Lung (tissue), 12 donors: ENCODE results near the gene SYVN1. TPM values are rescaled to one million over a fixed set of nuclear protein-coding genes. Genes with fewer than 3 reads are reported as not detected.

Source experiments
- ATAC-seq: fragments of 200-7000 bp; cut with Tn5 transposase; one replicate; pipeline ENCODE4 v1.9.1; 2020; ENCODE audit warnings: moderate number of reproducible peaks; ENCODE audit not compliant: insufficient read depth, low FRiP score
- DNase-seq, 3 donors: peaks; one replicate each; pipeline ENCODE4 v3.0.0-alpha.2; 2013 to 2017
- H3K27ac ChIP-seq, 2 donors: one replicate each; pipeline ENCODE4 v1.5.1; 2013; ENCODE audit warnings: mild to moderate bottlenecking in 2 of 2, moderate library complexity in 2 of 2, control low read depth in 1 of 2, inconsistent platforms in 1 of 2, low read depth in 1 of 2, low read length in 1 of 2
- H3K27me3 ChIP-seq, 3 donors: one replicate each; pipeline ENCODE4 v1.5.1; 2013; ENCODE audit warnings: low read length in 2 of 3; ENCODE audit not compliant: control insufficient read depth in 3 of 3, insufficient read depth in 3 of 3
- H3K36me3 ChIP-seq, 4 donors: one replicate each; pipeline ENCODE4 v1.5.1; 2013; ENCODE audit warnings: low read length in 4 of 4, mild to moderate bottlenecking in 1 of 4, moderate library complexity in 1 of 4; ENCODE audit not compliant: control insufficient read depth in 4 of 4, insufficient read depth in 4 of 4
- H3K4me1 ChIP-seq, 5 donors: one replicate each; pipeline ENCODE4 v1.5.1; 2013; ENCODE audit warnings: low read length in 5 of 5, mild to moderate bottlenecking in 2 of 5, moderate library complexity in 1 of 5; ENCODE audit not compliant: control insufficient read depth in 5 of 5, insufficient read depth in 5 of 5
- H3K4me3 ChIP-seq: one replicate; pipeline ENCODE4 v1.5.1; 2013; ENCODE audit warnings: mild to moderate bottlenecking, control low read depth, moderate library complexity
- H3K9ac ChIP-seq, 2 donors: one replicate each; pipeline ENCODE4 v1.5.1; 2013; ENCODE audit warnings: low read length in 2 of 2, control low read depth in 1 of 2; ENCODE audit not compliant: insufficient read depth in 1 of 2
- H3K9me3 ChIP-seq, 4 donors: one replicate each; pipeline ENCODE4 v1.5.1; 2013; ENCODE audit warnings: low read length in 3 of 4, mild to moderate bottlenecking in 1 of 4, moderate library complexity in 1 of 4; ENCODE audit not compliant: control insufficient read depth in 4 of 4, insufficient read depth in 3 of 4
- CTCF ChIP-seq: IDR thresholded peaks from 2 replicates; pipeline ENCODE4 v1.5.1; 2012; ENCODE audit warnings: mild to moderate bottlenecking; ENCODE audit errors: control extremely low read depth, extremely low read depth
- WGBS, 2 donors: extraction: QIAGEN DNeasy Blood & Tissue Kit; methylation state at CpG; one replicate each; pipeline ENCODE4 v1.1.7; 2013; 5-methylcytosine and 5-hydroxymethylcytosine counted together
- polyA plus RNA-seq, 2 donors: library from polyadenylated mRNA; stranded (reverse); fragments of 200-250 nt; gene quantifications; one replicate each; pipeline ENCODE4 v1.2.1, GENCODE V29; 2013
- total RNA-seq, 2 donors: library from RNA; depleted of rRNA in 1 of 2; stranded (reverse); fragments of >200 nt in 1 of 2; gene quantifications; one replicate each; pipeline ENCODE4 v1.2.1, GENCODE V29; 2014 to 2021
- donor health status: control.
- donor health status: control.
- donor health status: Bipolar disorder and iron deficiency.
- donor health status: healthy.
- donor health status: DM: yes; HTN: yes; CAD: no.

The SYVN1 gene
- total and polyA plus RNA-seq, 4 donors: 31.6 to 80.7 (median 37.6) TPM

GRCh38 chr11:65156256-65156655 lies 21.9 kb upstream of the SYVN1 start:
- no peak for TF ChIP-seq CTCF
- no peak overlapping the region for H3K9ac ChIP-seq
- no peaks in the 10 kb centered on the region for H3K36me3 ChIP-seq
- no peak overlapping the region for H3K4me3 ChIP-seq
- WGBS, 2 donors: 87 to 94% methylated on average over 3 of the region's 3 CpGs
- H3K27me3 ChIP-seq: no peaks in the 10 kb centered on the region
- H3K27ac ChIP-seq: no peak overlapping the region
- no peaks in the 10 kb centered on the region for H3K4me1 ChIP-seq
- DNase-seq (no peak), ATAC-seq (no peak)
- no peaks in the 10 kb centered on the region for H3K9me3 ChIP-seq

GRCh38 chr11:65152122-65152521 lies 17.8 kb upstream of the SYVN1 start:
- 70 to 71% methylated on average over 2 of the region's 2 CpGs for whole genome bisulfite sequencing, 2 donors
- no peak for ATAC-seq
- H3K27ac ChIP-seq: no peak overlapping the region

GRCh38 chr11:65151331-65151899 lies 17.1 kb upstream of the SYVN1 start:
- H3K27ac ChIP-seq: peak overlapping the region; percentile 82 to 85
- no peak for DNase-seq
- WGBS, 2 donors: 47 to 64% methylated on average over 3 of the region's 3 CpGs

More at GRCh38 chr11:65152122-65152521, 17.8 kb upstream of the SYVN1 start:
- no peak overlapping the region for H3K4me3 ChIP-seq
- no peaks in the 10 kb centered on the region for H3K36me3 ChIP-seq
- TF ChIP-seq CTCF: no peak
- no peaks in the 10 kb centered on the region for H3K27me3 ChIP-seq
- H3K4me1 ChIP-seq: peaks cover 0 to 6% (median 3%) of the 10 kb centered on the region in 5 donors
- H3K9me3 ChIP-seq: no peaks in the 10 kb centered on the region
- DNase-seq: no peak
- H3K9ac ChIP-seq: no peak overlapping the region

More at GRCh38 chr11:65151331-65151899, 17.1 kb upstream of the SYVN1 start:
- Histone ChIP-seq H3K9ac (no peak overlapping the region), H3K27me3 (no peaks in the 10 kb centered on the region), H3K36me3 (no peaks in the 10 kb centered on the region), H3K9me3 (no peaks in the 10 kb centered on the region), H3K4me3 (no peak overlapping the region), H3K4me1 (peaks cover 0 to 6% (median 3%) of the 10 kb centered on the region in 5 donors)
- no peak for TF ChIP-seq CTCF
- ATAC-seq: no peak
